ENCODE data around the gene UBE2D1. TPM values are rescaled to one million over a fixed set of nuclear protein-coding genes. Genes with fewer than 3 reads are reported as not detected.
A peak's percentile ranks its signal among the peaks of the same experiment; 100 is the strongest.

The UBE2D1 gene
- total and polyA plus RNA-seq, 9 of the 15 experiments (the other 6 are each of a cell fraction or from before 2014, with no cell fraction given), result 4.1 to 24.4 (median 12.3) TPM

GRCh38 chr10:58384999-58385783 lies 50.4 kb downstream of the UBE2D1 start, which contains the start of gene TFAM (continued):
- TF ChIP-seq CHCHD3 (CRISPR knock-in tag; IDR thresholded peaks at IDR 0.05), result no peak
- no peak for TF ChIP-seq DEAF1 (CRISPR knock-in tag; IDR thresholded peaks at IDR 0.05)
- no peak for TF ChIP-seq ZNF274 (IDR thresholded peaks at IDR 0.05; ENCODE audit: borderline replicate concordance, low read depth, low read length)
- TF ChIP-seq, protein P1, sequence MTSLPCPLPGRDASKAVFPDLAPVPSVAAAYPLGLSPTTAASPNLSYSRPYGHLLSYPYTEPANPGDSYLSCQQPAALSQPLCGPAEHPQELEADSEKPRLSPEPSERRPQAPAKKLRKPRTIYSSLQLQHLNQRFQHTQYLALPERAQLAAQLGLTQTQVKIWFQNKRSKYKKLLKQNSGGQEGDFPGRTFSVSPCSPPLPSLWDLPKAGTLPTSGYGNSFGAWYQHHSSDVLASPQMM (CRISPR knock-in tag; IDR thresholded peaks at IDR 0.05), result no peak
- TF ChIP-seq PHF20 (IDR thresholded peaks at IDR 0.05; ENCODE audit: partially characterized antibody), result peak; percentile 92
- no peak for TF ChIP-seq ZFP36 (IDR thresholded peaks at IDR 0.05; ENCODE audit: low read depth, low read length, partially characterized antibody)
- TF ChIP-seq, protein P2, sequence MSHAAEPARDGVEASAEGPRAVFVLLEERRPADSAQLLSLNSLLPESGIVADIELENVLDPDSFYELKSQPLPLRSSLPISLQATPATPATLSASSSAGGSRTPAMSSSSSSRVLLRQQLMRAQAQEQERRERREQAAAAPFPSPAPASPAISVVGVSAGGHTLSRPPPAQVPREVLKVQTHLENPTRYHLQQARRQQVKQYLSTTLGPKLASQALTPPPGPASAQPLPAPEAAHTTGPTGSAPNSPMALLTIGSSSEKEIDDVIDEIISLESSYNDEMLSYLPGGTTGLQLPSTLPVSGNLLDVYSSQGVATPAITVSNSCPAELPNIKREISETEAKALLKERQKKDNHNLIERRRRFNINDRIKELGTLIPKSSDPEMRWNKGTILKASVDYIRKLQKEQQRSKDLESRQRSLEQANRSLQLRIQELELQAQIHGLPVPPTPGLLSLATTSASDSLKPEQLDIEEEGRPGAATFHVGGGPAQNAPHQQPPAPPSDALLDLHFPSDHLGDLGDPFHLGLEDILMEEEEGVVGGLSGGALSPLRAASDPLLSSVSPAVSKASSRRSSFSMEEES (CRISPR knock-in tag; IDR thresholded peaks at IDR 0.05), result no peak
- TF ChIP-seq ZNF143 (CRISPR knock-in tag; IDR thresholded peaks at IDR 0.05), result peak; percentile 81
- TF ChIP-seq POLR2AphosphoS5 (IDR thresholded peaks at IDR 0.05; ENCODE audit: control insufficient read depth, insufficient read depth, low read depth, low read length), result peak; percentile 96
- no peak for TF ChIP-seq MCM7 (IDR thresholded peaks at IDR 0.05)
- peak; percentile 88 for TF ChIP-seq CXXC5 (CRISPR knock-in tag; IDR thresholded peaks at IDR 0.05)
- peak; percentile 99 for TF ChIP-seq ETV5 (CRISPR knock-in tag; IDR thresholded peaks at IDR 0.05; ENCODE audit: low read depth)
- 0 out of 2 replicates have a peak, but pooled peaks have one; percentile 15 for TF ChIP-seq ZNF277 (CRISPR knock-in tag; IDR thresholded peaks at IDR 0.05; ENCODE audit: borderline replicate concordance)
- peak; percentile 14; the same call in 1 of the 2 replicates for TF ChIP-seq SOX6 (IDR thresholded peaks at IDR 0.05)
- TF ChIP-seq ID3 (CRISPR knock-in tag; IDR thresholded peaks at IDR 0.05), result no peak
- TF ChIP-seq ID3 (tag; IDR thresholded peaks at IDR 0.05), result no peak
- peak; percentile 40; the same call in 1 of the 2 replicates for TF ChIP-seq EP300 (IDR thresholded peaks at IDR 0.05; ENCODE audit: low read length)
- no peak for TF ChIP-seq ETV6 (IDR thresholded peaks at IDR 0.05; ENCODE audit: borderline replicate concordance in 1 of 2, low read depth in 2 of 2, low read length in 1 of 2)
- no peak for TF ChIP-seq ETV6 (CRISPR knock-in tag; IDR thresholded peaks at IDR 0.05; ENCODE audit: borderline replicate concordance)
- TF ChIP-seq, protein P3, sequence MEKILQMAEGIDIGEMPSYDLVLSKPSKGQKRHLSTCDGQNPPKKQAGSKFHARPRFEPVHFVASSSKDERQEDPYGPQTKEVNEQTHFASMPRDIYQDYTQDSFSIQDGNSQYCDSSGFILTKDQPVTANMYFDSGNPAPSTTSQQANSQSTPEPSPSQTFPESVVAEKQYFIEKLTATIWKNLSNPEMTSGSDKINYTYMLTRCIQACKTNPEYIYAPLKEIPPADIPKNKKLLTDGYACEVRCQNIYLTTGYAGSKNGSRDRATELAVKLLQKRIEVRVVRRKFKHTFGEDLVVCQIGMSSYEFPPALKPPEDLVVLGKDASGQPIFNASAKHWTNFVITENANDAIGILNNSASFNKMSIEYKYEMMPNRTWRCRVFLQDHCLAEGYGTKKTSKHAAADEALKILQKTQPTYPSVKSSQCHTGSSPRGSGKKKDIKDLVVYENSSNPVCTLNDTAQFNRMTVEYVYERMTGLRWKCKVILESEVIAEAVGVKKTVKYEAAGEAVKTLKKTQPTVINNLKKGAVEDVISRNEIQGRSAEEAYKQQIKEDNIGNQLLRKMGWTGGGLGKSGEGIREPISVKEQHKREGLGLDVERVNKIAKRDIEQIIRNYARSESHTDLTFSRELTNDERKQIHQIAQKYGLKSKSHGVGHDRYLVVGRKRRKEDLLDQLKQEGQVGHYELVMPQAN (IDR thresholded peaks at IDR 0.05; ENCODE audit: borderline replicate concordance), result peak; percentile 93

Measured in K562 (cell line).